Esophagus squamous epithelium (tissue), 5 donors: ENCODE measurements around the gene MRPS17. TPM values are rescaled to one million over a fixed set of nuclear protein-coding genes. Genes with fewer than 3 reads are reported as not detected.

Experiments
- DNase-seq: peaks from one replicate; lab custom pipeline; 2025; lab: John Stamatoyannopoulos, UW
- H3K27ac ChIP-seq, 4 donors: fragments of 200-600 bp; sonication (generic); one replicate each; pipeline ENCODE4 v1.5.1; 2016 to 2019; ENCODE audit warnings: mild to moderate bottlenecking in 1 of 4
- H3K27me3 ChIP-seq, 4 donors: fragments of 200-600 bp; sonication (generic); 1 replicate in 3 of 4; 2 replicates in 1 of 4; pipeline versions ENCODE4 v1.5.1 to v1.6.0; 2017 to 2021; ENCODE audit warnings: antibody characterized with exemption in 1 of 4
- H3K36me3 ChIP-seq, 3 donors: fragments of 200-600 bp; sonication (generic); one replicate each; pipeline ENCODE4 v1.5.1; 2016 to 2019
- H3K4me1 ChIP-seq, 3 donors: fragments of 200-600 bp; sonication (generic); one replicate each; pipeline ENCODE4 v1.5.1; 2017 to 2019
- H3K4me3 ChIP-seq, 4 donors: fragments of 200-600 bp; sonication (generic); 1 replicate in 3 of 4; 2 replicates in 1 of 4; pipeline ENCODE4 v1.5.1; 2016 to 2019; ENCODE audit warnings: mild to moderate bottlenecking in 2 of 4, moderate library complexity in 1 of 4
- H3K9me3 ChIP-seq, 3 donors: fragments of 200-600 bp; sonication (generic); one replicate each; pipeline ENCODE4 v1.5.1; 2016 to 2019
- CTCF ChIP-seq, 6 experiments: fragments of 450-650 bp in 4 of 6; fragments of 200-600 bp in 2 of 6; sonication (generic) in 2 of 6; IDR thresholded peaks; one replicate each; pipeline ENCODE4 v1.5.1; 2016 to 2019; ENCODE audit warnings: antibody characterized with exemption in 6 of 6, mild to moderate bottlenecking in 4 of 6, moderate library complexity in 4 of 6
- POLR2A ChIP-seq, 4 donors: fragments of 450-650 bp; IDR thresholded peaks; one replicate each; pipeline ENCODE4 v1.6.1; 2017; ENCODE audit warnings: antibody characterized with exemption in 4 of 4, mild to moderate bottlenecking in 4 of 4, moderate library complexity in 3 of 4
- WGBS, 2 donors: methylation state at CpG; one replicate each; pipeline ENCODE4 v1.1.5; 2018; 5-methylcytosine and 5-hydroxymethylcytosine counted together
- intact Hi-C: fragments of 100-400 bp; cut with DNase I; formaldehyde crosslinking; loops from one replicate; pipeline ENCODE4 v1.15.0; 2022
- total RNA-seq, 4 donors: library from RNA; depleted of rRNA; stranded (reverse); fragments of >200 nt; gene quantifications; one replicate each; pipeline ENCODE4 v1.1.0, GENCODE V29; 2016
- donor health status: DM: yes; HTN: yes; CAD: no.

The MRPS17 gene
- total RNA-seq, 4 donors from 2014 or later = 4.3 to 11.8 (median 10.2) TPM

- no peak for DNase-seq
- Histone ChIP-seq H3K27me3 (no peaks in the 10 kb centered on the region), H3K9me3 (no peaks in the 10 kb centered on the region), H3K4me3 (no peak overlapping the region), H3K36me3 (peaks cover 0 to 35% (median 10%) of the 10 kb centered on the region in 3 donors), H3K27ac (no peak overlapping the region), H3K4me1 (peaks cover 5 to 23% (median 8%) of the 10 kb centered on the region in 3 donors)
- WGBS, 2 donors = 91 to 93% methylated on average over 11 of the region's 11 CpGs
- intact Hi-C loops = no loop called here
- TF ChIP-seq POLR2A (IDR thresholded peaks at IDR 0.05) (no peak), CTCF (IDR thresholded peaks at IDR 0.05) (no peak)
Measured at GRCh38 chr7:55953707-55954475, 2.2 kb downstream of the MRPS17 start.

- H3K36me3 ChIP-seq = peaks cover 0 to 35% (median 10%) of the 10 kb centered on the region in 3 donors
- no peak overlapping the region for H3K27ac ChIP-seq
- intact Hi-C loops = no loop called here
- H3K9me3 ChIP-seq = no peaks in the 10 kb centered on the region
- peaks cover 4 to 16% (median 8%) of the 10 kb centered on the region in 3 donors for H3K4me1 ChIP-seq
- no peak for DNase-seq
- TF ChIP-seq CTCF (IDR thresholded peaks at IDR 0.05) (no peak), POLR2A (IDR thresholded peaks at IDR 0.05) (no peak)
- WGBS, 2 donors = 67% methylated on average over 2 to 4 of the region's 4 CpGs
- no peak overlapping the region for H3K4me3 ChIP-seq
- H3K27me3 ChIP-seq = no peaks in the 10 kb centered on the region
Measured at GRCh38 chr7:55957190-55957589, 5.5 kb downstream of the MRPS17 start.

GRCh38 chr7:55962014-55962413, 10.3 kb downstream of the MRPS17 start:
- no peaks in the 10 kb centered on the region for H3K9me3 ChIP-seq
- intact Hi-C loops = loop anchor here (5.0 to 10.0 kb wide), 2 partner anchors 77 to 320 kb away; partner anchors contain the start of gene ZNF713
- no peak overlapping the region for H3K4me3 ChIP-seq
- no peaks in the 10 kb centered on the region for H3K27me3 ChIP-seq
- DNase-seq = no peak
- peak overlapping the region in 2 of 4 donors; percentile 37 to 98 for H3K27ac ChIP-seq
- TF ChIP-seq CTCF (IDR thresholded peaks at IDR 0.05) = no peak
- no peak for TF ChIP-seq POLR2A (IDR thresholded peaks at IDR 0.05)
- WGBS, 2 donors = 53% methylated on average over 3 of the region's 3 CpGs
- peaks cover 0 to 7% (median 0%) of the 10 kb centered on the region in 3 donors for H3K36me3 ChIP-seq
- H3K4me1 ChIP-seq = peaks cover 11 to 34% (median 19%) of the 10 kb centered on the region in 3 donors

GRCh38 chr7:55963584-55964168, 12.0 kb downstream of the MRPS17 start:
- H3K9me3 ChIP-seq = no peaks in the 10 kb centered on the region
- H3K4me3 ChIP-seq = peak overlapping the region; percentile 50 to 91 (median 81)
- no peak for TF ChIP-seq POLR2A (IDR thresholded peaks at IDR 0.05)
- TF ChIP-seq CTCF (IDR thresholded peaks at IDR 0.05) = no peak
- H3K4me1 ChIP-seq = peaks cover 11 to 38% (median 19%) of the 10 kb centered on the region in 3 donors
- intact Hi-C loops = loop anchor here (5.0 to 10.0 kb wide), 2 partner anchors 79 to 321 kb away; partner anchors contain the start of gene ZNF713
- WGBS, 2 donors = 54 to 63% methylated on average over 14 to 15 of the region's 15 CpGs
- DNase-seq = no peak
- H3K27me3 ChIP-seq = no peaks in the 10 kb centered on the region
- H3K27ac ChIP-seq = peak overlapping the region; percentile 92 to 99 (median 98)
- H3K36me3 ChIP-seq = peaks cover 0 to 9% (median 0%) of the 10 kb centered on the region in 3 donors
